Breast epithelium (tissue), 4 donors: ENCODE results near the gene PUM1. TPM values are rescaled to one million over a fixed set of nuclear protein-coding genes. Genes with fewer than 3 reads are reported as not detected.

Source experiments
- DNase-seq, 2 donors: peaks; one replicate each; pipeline ENCODE4 v3.0.0-alpha.2; 2019; ENCODE audit warnings: low spot score in 2 of 2
- H3K27ac ChIP-seq, 2 donors: fragments of 200-600 bp; sonication (generic) in 1 of 2; one replicate each; pipeline ENCODE4 v1.5.1; 2016 to 2019; ENCODE audit warnings: mild to moderate bottlenecking in 1 of 2
- H3K27me3 ChIP-seq, 2 donors: fragments of 200-600 bp; sonication (generic) in 1 of 2; one replicate each; pipeline versions ENCODE4 v1.5.1 to v1.6.0; 2017 to 2019; ENCODE audit warnings: control low read depth in 1 of 2, mild to moderate bottlenecking in 1 of 2
- H3K36me3 ChIP-seq: fragments of 200-600 bp; one replicate; pipeline ENCODE4 v1.5.1; 2019
- H3K4me1 ChIP-seq, 2 donors: fragments of 200-600 bp; sonication (generic); one replicate each; pipeline ENCODE4 v1.5.1; 2016 to 2019; ENCODE audit warnings: control low read depth in 1 of 2
- H3K4me3 ChIP-seq, 3 donors: fragments of 200-600 bp; sonication (generic); 1 replicate in 2 of 3; 2 replicates in 1 of 3; pipeline ENCODE4 v1.5.1; 2016 to 2019; ENCODE audit warnings: mild to moderate bottlenecking in 3 of 3, moderate library complexity in 2 of 3
- H3K9me3 ChIP-seq, 2 donors: fragments of 200-600 bp; sonication (generic) in 1 of 2; one replicate each; pipeline ENCODE4 v1.5.1; 2016 to 2019; ENCODE audit warnings: control low read depth in 1 of 2
- POLR2A ChIP-seq: fragments of 450-650 bp; IDR thresholded peaks from one replicate; pipeline ENCODE4 v1.6.1; 2016; ENCODE audit warnings: antibody characterized with exemption, mild to moderate bottlenecking, moderate library complexity
- POLR2AphosphoS5 ChIP-seq, 3 donors: sonication (generic); formaldehyde crosslinking; IDR thresholded peaks; one replicate each; pipeline ENCODE4 v1.6.1; 2017; ENCODE audit warnings: antibody characterized with exemption in 3 of 3
- intact Hi-C: fragments of 100-400 bp; cut with DNase I; formaldehyde crosslinking; loops from one replicate; pipeline ENCODE4 v1.15.1; 2023; ENCODE audit warnings: low total_unique reads
- total RNA-seq, 3 donors: library from RNA; depleted of rRNA; stranded (reverse); fragments of >200 nt; gene quantifications; one replicate each; pipeline ENCODE4 v1.1.0, GENCODE V29; 2016
- TF ChIP-seq, protein P1 (sequence below), 3 donors: fragments of 450-650 bp; IDR thresholded peaks; one replicate each; pipeline ENCODE4 v1.5.1; 2016 to 2017; ENCODE audit warnings: antibody characterized with exemption in 3 of 3, mild to moderate bottlenecking in 3 of 3, moderate library complexity in 3 of 3

The PUM1 gene, protein sequence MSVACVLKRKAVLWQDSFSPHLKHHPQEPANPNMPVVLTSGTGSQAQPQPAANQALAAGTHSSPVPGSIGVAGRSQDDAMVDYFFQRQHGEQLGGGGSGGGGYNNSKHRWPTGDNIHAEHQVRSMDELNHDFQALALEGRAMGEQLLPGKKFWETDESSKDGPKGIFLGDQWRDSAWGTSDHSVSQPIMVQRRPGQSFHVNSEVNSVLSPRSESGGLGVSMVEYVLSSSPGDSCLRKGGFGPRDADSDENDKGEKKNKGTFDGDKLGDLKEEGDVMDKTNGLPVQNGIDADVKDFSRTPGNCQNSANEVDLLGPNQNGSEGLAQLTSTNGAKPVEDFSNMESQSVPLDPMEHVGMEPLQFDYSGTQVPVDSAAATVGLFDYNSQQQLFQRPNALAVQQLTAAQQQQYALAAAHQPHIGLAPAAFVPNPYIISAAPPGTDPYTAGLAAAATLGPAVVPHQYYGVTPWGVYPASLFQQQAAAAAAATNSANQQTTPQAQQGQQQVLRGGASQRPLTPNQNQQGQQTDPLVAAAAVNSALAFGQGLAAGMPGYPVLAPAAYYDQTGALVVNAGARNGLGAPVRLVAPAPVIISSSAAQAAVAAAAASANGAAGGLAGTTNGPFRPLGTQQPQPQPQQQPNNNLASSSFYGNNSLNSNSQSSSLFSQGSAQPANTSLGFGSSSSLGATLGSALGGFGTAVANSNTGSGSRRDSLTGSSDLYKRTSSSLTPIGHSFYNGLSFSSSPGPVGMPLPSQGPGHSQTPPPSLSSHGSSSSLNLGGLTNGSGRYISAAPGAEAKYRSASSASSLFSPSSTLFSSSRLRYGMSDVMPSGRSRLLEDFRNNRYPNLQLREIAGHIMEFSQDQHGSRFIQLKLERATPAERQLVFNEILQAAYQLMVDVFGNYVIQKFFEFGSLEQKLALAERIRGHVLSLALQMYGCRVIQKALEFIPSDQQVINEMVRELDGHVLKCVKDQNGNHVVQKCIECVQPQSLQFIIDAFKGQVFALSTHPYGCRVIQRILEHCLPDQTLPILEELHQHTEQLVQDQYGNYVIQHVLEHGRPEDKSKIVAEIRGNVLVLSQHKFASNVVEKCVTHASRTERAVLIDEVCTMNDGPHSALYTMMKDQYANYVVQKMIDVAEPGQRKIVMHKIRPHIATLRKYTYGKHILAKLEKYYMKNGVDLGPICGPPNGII
- 100 to 1,000 TPM in 2 of 3 donors, 10 to 100 TPM in 1; 93.8 to 149 (median 116) TPM for total RNA-seq

DNA sequence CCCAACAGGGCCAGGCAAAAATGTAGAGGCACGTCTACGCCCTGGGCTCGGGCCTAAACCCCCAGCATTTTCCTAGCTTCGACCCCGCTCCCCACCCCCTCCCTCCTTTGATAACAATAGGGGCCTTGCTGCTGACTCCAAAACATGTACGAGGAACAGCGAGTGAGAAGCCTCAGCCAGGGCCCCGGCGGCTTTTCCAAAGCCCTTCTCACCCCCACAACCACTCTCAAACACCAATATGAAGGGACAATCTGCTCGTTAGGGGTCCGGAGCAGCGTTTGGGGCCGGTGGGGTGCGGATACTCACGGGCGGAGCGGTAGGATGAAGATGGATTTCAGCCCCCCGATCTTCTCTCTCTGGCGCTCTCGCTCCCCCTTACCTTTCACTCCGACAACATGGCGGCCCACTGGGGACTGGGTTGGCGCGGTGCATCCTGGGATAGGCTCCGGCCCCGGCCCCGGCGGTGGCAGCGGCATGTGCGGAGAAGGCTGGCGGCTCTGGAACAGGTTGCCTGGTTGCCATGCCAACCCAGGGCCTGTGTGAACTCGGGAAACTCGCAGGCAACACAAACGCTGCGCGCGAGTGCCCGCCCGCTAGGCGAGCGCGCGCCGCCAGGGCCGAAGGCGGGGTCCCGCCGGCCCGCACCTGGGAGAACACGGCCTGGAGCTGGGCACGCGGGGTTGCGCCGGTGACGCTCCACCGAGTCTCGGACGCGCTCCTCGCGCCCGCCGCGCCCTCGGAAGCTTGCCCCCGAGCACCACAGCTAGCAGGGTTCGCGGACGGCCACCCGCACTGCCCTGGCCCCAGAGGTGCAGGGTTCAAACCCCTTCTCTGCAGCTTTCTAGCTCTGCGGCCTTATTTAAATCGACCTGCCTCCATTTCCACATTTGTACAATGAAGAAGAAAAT, at the start of gene PUM1:
TSS of gene PUM1 (minus strand) at position 408 of the 908 bp plus-strand sequence. CDS start 6,151 bp downstream, outside the sequence.
- H3K27me3 ChIP-seq = no peaks in the 10 kb centered on the region
- peak within 1 kb of the TSS; percentile 96 to 99 for H3K27ac ChIP-seq
- DNase-seq = peak; percentile 99
- H3K36me3 ChIP-seq = no peaks in the 10 kb centered on the region
- TF ChIP-seq POLR2AphosphoS5 (IDR thresholded peaks at IDR 0.05) (peak; percentile 92 to 97 (median 95)), POLR2A (peak; percentile 86)
- TF ChIP-seq, protein P1, sequence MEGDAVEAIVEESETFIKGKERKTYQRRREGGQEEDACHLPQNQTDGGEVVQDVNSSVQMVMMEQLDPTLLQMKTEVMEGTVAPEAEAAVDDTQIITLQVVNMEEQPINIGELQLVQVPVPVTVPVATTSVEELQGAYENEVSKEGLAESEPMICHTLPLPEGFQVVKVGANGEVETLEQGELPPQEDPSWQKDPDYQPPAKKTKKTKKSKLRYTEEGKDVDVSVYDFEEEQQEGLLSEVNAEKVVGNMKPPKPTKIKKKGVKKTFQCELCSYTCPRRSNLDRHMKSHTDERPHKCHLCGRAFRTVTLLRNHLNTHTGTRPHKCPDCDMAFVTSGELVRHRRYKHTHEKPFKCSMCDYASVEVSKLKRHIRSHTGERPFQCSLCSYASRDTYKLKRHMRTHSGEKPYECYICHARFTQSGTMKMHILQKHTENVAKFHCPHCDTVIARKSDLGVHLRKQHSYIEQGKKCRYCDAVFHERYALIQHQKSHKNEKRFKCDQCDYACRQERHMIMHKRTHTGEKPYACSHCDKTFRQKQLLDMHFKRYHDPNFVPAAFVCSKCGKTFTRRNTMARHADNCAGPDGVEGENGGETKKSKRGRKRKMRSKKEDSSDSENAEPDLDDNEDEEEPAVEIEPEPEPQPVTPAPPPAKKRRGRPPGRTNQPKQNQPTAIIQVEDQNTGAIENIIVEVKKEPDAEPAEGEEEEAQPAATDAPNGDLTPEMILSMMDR (IDR thresholded peaks at IDR 0.05) = peak in 2 of 3 donors; percentile 22 to 31
- peak within 1 kb of the TSS; percentile 68 to 78 (median 69) for H3K4me3 ChIP-seq
- intact Hi-C loops = no loop called here
- H3K9me3 ChIP-seq = no peaks in the 10 kb centered on the region
- peaks cover 0 to 7% of the 10 kb centered on the region in 2 donors for H3K4me1 ChIP-seq

DNA sequence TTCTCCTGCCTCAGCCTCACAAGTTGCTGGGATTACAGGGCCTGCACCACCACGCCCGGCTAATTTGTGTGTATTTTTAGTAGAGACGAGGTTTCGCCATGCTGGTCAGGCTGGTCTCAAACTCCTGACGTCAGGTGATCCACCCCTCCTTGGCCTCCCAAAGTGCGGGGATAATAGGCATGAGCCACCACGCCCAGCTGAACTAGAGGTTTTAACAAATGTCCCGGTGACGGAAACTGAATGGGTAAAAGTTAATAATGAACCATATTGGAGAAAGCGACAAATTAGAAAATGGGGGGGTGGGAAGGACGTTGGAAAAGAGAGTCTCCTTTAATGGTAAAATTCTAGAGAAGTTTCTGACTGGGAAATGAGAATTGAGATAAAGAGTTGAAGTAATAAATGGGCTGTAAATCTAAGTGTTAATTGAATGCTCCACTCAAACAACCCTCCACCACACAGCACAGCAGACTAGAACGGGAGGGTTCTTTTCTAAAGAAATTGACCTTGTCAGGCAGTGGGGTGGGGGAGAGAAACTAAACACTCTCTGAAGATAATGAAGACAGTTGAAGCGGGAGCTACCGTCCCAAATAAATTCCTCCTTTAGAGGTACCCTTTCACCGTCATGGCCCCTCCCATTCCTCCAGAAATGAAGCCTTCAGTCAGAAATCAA, 46.9 kb upstream of the PUM1 start:
- Histone ChIP-seq H3K4me3 (no peak overlapping the region), H3K9me3 (no peaks in the 10 kb centered on the region), H3K27ac (no peak overlapping the region), H3K4me1 (no peaks in the 10 kb centered on the region), H3K27me3 (no peaks in the 10 kb centered on the region), H3K36me3 (no peaks in the 10 kb centered on the region)
- no peak for TF ChIP-seq POLR2AphosphoS5 (IDR thresholded peaks at IDR 0.05)
- TF ChIP-seq, protein P1 (IDR thresholded peaks at IDR 0.05) = no peak
- TF ChIP-seq POLR2A = no peak
- DNase-seq = no peak
- intact Hi-C loops = no loop called here

DNA sequence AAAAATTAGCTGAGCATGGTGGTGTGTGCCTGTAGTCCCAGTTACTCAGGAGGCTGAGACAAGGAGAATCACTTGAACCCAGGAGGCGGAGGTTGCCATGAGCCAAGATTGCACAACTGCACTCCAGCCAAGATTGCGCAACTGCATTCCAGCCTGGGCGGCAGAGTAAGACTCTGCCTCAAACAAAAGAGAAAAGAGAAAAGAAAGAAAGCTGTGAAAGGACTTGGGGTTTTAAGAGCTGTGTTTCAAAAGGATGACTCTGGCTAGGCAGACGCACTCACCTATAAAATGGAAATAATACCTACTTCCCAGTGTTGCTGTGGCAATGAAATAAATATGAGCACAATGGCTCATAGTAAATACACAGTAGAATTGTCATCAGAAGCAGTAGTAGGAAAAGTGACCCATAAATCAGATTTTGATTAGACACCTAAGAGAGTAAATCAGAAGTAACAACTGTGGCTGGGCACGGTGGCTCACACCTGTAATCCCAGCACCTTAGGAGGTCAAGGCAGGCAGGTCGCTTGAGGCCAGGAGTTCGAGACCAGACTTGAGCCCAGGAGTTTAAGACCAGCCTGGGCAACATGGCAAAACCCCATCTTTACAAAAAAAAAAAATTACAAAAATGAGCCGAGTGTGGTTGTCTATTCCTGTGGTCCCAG, 45.9 kb upstream of the PUM1 start:
- H3K4me3 ChIP-seq = no peak overlapping the region
- intact Hi-C loops = loop anchor here (2.0 kb wide), 1 partner anchor 69 kb away; no protein-coding TSS in a partner anchor
- no peaks in the 10 kb centered on the region for H3K36me3 ChIP-seq
- no peaks in the 10 kb centered on the region for H3K9me3 ChIP-seq
- H3K27ac ChIP-seq = peak overlapping the region in 1 of 2 donors; percentile 25
- H3K27me3 ChIP-seq = no peaks in the 10 kb centered on the region
- no peak for DNase-seq
- H3K4me1 ChIP-seq = no peaks in the 10 kb centered on the region
- peak in 1 of 3 donors; percentile 48 for TF ChIP-seq POLR2AphosphoS5 (IDR thresholded peaks at IDR 0.05)
- TF ChIP-seq, protein P1 (IDR thresholded peaks at IDR 0.05) = no peak

- H3K27ac ChIP-seq = no peak overlapping the region
- TF ChIP-seq, protein P1 (IDR thresholded peaks at IDR 0.05) = no peak
- TF ChIP-seq POLR2A (no peak), POLR2AphosphoS5 (IDR thresholded peaks at IDR 0.05) (no peak)
- DNase-seq = no peak
- intact Hi-C loops = loop anchor here (2.0 kb wide), 1 partner anchor 70 kb away; no protein-coding TSS in a partner anchor
- no peaks in the 10 kb centered on the region for H3K9me3 ChIP-seq
- no peaks in the 10 kb centered on the region for H3K4me1 ChIP-seq
- H3K4me3 ChIP-seq = no peak overlapping the region
- no peaks in the 10 kb centered on the region for H3K27me3 ChIP-seq
- H3K36me3 ChIP-seq = no peaks in the 10 kb centered on the region
Measured at GRCh38 chr1:31110846-31111245, 45.3 kb upstream of the PUM1 start.
